Measurements from ENCODE around the gene HGS. TPM values are rescaled to one million over a fixed set of nuclear protein-coding genes. Genes with fewer than 3 reads are reported as not detected.

Gene HGS
- total RNA-seq, 1 experiment from 2014 or later: 240 TPM

DNA sequence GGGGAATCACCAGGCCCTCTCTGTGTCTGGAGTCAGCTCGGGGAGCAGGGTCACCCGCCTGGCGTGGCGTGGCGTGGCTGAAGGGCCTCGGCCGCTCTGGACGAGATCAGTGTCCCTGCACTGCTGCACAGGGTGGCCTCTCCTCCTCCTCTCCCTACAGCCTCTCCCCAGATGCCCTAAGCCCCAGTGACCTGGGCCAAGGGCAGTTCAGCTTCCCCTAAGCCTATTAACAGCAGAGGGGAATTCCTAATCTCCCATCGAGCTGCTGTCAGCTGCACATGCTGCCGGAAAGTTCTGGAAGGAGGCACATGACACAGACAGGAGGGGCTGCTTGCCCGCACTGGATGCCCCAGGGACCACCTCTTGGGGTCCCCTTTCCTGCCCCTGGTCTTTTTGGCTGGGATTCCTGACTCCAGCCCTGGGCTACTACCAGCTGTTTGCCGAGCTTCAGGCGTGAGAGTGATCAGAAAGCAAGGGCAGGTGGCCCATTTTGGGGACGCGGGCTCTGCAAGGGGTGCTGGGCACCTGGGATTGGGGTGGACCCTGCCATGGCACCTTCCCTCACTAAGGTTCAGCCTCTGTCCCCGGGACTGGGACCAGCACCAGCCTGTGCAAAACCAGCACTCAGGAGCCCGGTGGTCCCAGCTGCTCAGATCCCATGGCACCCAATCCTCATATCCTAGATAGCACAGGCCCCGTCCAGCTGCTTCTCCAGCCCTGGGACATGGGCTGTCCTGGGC is 28.3 kb upstream of the HGS start:
- intact Hi-C loops (cut with micrococcal nuclease; ENCODE audit: unreplicated experiment) (no loop called here), in situ Hi-C loops (cut with HindIII; ENCODE audit: low pct_unique_long_range_greater_than_20kb, low sequenced_read_pairs) (no loop called here)
- H3K27ac ChIP-seq (ENCODE audit: low read length): 0 out of 2 replicates have a peak overlapping the region, but pooled peaks have one; percentile 9
- no TSS peak for BruUV-seq (replicated peaks)
- CTCF ChIA-PET: no interaction called here
- peaks cover 15% of the 10 kb centered on the region for H3K4me1 ChIP-seq (ENCODE audit: control insufficient read depth, insufficient read depth, low read length)
- H3K36me3 ChIP-seq (ENCODE audit: control insufficient read depth, insufficient read depth, low read length): no peaks in the 10 kb centered on the region
- no peaks in the 10 kb centered on the region for H3K27me3 ChIP-seq (ENCODE audit: control insufficient read depth, insufficient read depth, low read length)
- ATAC-seq (peak; percentile 52), DNase-seq (ENCODE audit: low read depth, low spot score) (no peak)
- no peak overlapping the region for H3K4me3 ChIP-seq (ENCODE audit: low read depth in 2 of 2, low read length in 2 of 2)
- H3K9me3 ChIP-seq (ENCODE audit: control insufficient read depth, insufficient read depth, low read depth, low read length): no peaks in the 10 kb centered on the region
- no peak for TF ChIP-seq POLR2AphosphoS5 (IDR thresholded peaks at IDR 0.05; ENCODE audit: low read depth, low read length)
- no peak for TF ChIP-seq SIN3A (IDR thresholded peaks at IDR 0.05; ENCODE audit: borderline replicate concordance, insufficient read depth, low read depth, low read length)
- TF ChIP-seq, protein P1, sequence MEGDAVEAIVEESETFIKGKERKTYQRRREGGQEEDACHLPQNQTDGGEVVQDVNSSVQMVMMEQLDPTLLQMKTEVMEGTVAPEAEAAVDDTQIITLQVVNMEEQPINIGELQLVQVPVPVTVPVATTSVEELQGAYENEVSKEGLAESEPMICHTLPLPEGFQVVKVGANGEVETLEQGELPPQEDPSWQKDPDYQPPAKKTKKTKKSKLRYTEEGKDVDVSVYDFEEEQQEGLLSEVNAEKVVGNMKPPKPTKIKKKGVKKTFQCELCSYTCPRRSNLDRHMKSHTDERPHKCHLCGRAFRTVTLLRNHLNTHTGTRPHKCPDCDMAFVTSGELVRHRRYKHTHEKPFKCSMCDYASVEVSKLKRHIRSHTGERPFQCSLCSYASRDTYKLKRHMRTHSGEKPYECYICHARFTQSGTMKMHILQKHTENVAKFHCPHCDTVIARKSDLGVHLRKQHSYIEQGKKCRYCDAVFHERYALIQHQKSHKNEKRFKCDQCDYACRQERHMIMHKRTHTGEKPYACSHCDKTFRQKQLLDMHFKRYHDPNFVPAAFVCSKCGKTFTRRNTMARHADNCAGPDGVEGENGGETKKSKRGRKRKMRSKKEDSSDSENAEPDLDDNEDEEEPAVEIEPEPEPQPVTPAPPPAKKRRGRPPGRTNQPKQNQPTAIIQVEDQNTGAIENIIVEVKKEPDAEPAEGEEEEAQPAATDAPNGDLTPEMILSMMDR (IDR thresholded peaks at IDR 0.05): no peak
- TF ChIP-seq TCF7L2 (IDR thresholded peaks at IDR 0.05; ENCODE audit: low read depth, low read length): no peak
- TF ChIP-seq, protein P2, sequence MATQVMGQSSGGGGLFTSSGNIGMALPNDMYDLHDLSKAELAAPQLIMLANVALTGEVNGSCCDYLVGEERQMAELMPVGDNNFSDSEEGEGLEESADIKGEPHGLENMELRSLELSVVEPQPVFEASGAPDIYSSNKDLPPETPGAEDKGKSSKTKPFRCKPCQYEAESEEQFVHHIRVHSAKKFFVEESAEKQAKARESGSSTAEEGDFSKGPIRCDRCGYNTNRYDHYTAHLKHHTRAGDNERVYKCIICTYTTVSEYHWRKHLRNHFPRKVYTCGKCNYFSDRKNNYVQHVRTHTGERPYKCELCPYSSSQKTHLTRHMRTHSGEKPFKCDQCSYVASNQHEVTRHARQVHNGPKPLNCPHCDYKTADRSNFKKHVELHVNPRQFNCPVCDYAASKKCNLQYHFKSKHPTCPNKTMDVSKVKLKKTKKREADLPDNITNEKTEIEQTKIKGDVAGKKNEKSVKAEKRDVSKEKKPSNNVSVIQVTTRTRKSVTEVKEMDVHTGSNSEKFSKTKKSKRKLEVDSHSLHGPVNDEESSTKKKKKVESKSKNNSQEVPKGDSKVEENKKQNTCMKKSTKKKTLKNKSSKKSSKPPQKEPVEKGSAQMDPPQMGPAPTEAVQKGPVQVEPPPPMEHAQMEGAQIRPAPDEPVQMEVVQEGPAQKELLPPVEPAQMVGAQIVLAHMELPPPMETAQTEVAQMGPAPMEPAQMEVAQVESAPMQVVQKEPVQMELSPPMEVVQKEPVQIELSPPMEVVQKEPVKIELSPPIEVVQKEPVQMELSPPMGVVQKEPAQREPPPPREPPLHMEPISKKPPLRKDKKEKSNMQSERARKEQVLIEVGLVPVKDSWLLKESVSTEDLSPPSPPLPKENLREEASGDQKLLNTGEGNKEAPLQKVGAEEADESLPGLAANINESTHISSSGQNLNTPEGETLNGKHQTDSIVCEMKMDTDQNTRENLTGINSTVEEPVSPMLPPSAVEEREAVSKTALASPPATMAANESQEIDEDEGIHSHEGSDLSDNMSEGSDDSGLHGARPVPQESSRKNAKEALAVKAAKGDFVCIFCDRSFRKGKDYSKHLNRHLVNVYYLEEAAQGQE (IDR thresholded peaks at IDR 0.05; ENCODE audit: insufficient read depth in 1 of 2, low read depth in 2 of 2, low read length in 1 of 2): no peak
- POLR2A ChIA-PET: no interaction called here

DNA sequence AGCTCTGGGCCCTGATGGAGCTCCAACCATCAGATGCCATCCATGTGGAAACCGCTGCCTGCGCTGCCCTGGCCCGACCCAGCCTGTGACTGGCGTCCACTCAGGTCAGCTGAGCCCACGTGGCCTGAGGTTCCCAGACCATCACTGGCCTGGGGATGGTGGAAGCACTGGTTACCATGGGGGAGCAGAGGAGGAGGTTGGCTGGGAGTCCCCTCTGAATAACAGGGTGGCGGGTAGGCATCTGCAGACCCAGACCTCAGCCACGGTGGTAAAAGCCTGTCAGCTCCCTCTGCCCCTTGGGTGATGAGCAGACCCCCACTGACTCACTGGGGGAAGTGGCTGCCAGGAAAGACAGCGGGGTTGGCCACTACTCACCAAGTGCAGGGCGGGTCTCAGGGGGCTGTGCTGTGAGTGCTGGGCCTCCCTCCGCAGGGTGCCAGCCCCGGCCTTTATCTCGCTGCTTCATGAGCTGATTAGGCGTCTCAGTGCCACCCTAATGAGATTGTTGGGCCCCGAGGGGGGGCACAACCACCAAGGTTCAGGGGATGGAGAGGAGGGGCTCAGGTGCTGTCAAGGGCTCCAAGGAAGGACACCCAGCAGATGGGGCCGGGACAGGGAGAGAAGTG is 27.6 kb upstream of the HGS start, which contains the start of gene PDE6G:
Gene PDE6G (minus strand): TSS at position 425 of the 626 bp plus-strand sequence. CDS start 3,237 bp downstream, outside the sequence.
- POLR2A ChIA-PET: no interaction called here
- CTCF ChIA-PET: no interaction called here

More for the DNA sequence above, 27.6 kb upstream of the HGS start, which contains the start of gene PDE6G:
- intact Hi-C loops (cut with micrococcal nuclease; ENCODE audit: unreplicated experiment): no loop called here
- 0 out of 2 replicates have a peak within 1 kb of the TSS, but pooled peaks have one; percentile 9 for H3K27ac ChIP-seq (ENCODE audit: low read length)
- H3K4me3 ChIP-seq (ENCODE audit: low read depth in 2 of 2, low read length in 2 of 2): no peak within 1 kb of the TSS
- no peaks in the 10 kb centered on the region for H3K9me3 ChIP-seq (ENCODE audit: control insufficient read depth, insufficient read depth, low read depth, low read length)
- DNase-seq (ENCODE audit: low read depth, low spot score): no peak
- TF ChIP-seq POLR2AphosphoS5 (IDR thresholded peaks at IDR 0.05; ENCODE audit: low read depth, low read length) (no peak), TCF7L2 (IDR thresholded peaks at IDR 0.05; ENCODE audit: low read depth, low read length) (no peak), SIN3A (IDR thresholded peaks at IDR 0.05; ENCODE audit: borderline replicate concordance, insufficient read depth, low read depth, low read length) (no peak)
- TF ChIP-seq, protein P2 (IDR thresholded peaks at IDR 0.05; ENCODE audit: insufficient read depth in 1 of 2, low read depth in 2 of 2, low read length in 1 of 2): no peak
- TF ChIP-seq, protein P1 (IDR thresholded peaks at IDR 0.05): no peak
- BruUV-seq (replicated peaks): no TSS peak
- no peaks in the 10 kb centered on the region for H3K36me3 ChIP-seq (ENCODE audit: control insufficient read depth, insufficient read depth, low read length)
- H3K27me3 ChIP-seq (ENCODE audit: control insufficient read depth, insufficient read depth, low read length): no peaks in the 10 kb centered on the region
- H3K4me1 ChIP-seq (ENCODE audit: control insufficient read depth, insufficient read depth, low read length): peaks cover 9% of the 10 kb centered on the region
- in situ Hi-C loops (cut with HindIII; ENCODE audit: low pct_unique_long_range_greater_than_20kb, low sequenced_read_pairs): no loop called here
- ATAC-seq: no peak

All from Panc1 (cell line).